Parathyroid adenoma (tissue), 2 donors: ENCODE data around the gene CXCR6.

Experiments
- H2AFZ ChIP-seq: fragments of 300-600 bp; sonication (generic); one replicate; pipeline ENCODE4 v1.7.0; 2017; ENCODE audit warnings: antibody characterized with exemption, mild to moderate bottlenecking
- H3K27ac ChIP-seq: fragments of 300-600 bp; sonication (generic); one replicate; pipeline ENCODE4 v1.7.0; 2017
- H3K27me3 ChIP-seq: fragments of 300-600 bp; sonication (generic); one replicate; pipeline ENCODE4 v1.7.0; 2017; ENCODE audit warnings: low read length; ENCODE audit not compliant: control insufficient read depth, insufficient read depth
- H3K36me3 ChIP-seq: fragments of 300-600 bp; sonication (generic); one replicate; pipeline ENCODE4 v1.7.0; 2017; ENCODE audit warnings: low read length; ENCODE audit not compliant: control insufficient read depth, insufficient read depth
- H3K4me1 ChIP-seq: fragments of 300-600 bp; sonication (generic); one replicate; pipeline ENCODE4 v1.7.0; 2017; ENCODE audit warnings: control low read depth
- H3K4me2 ChIP-seq: fragments of 300-600 bp; sonication (generic); one replicate; pipeline ENCODE4 v1.7.0; 2017; ENCODE audit warnings: low read length
- H3K4me3 ChIP-seq: fragments of 300-600 bp; sonication (generic); one replicate; pipeline ENCODE4 v1.7.0; 2017; ENCODE audit warnings: low read depth, low read length
- H3K79me2 ChIP-seq: fragments of 300-600 bp; sonication (generic); one replicate; pipeline ENCODE4 v1.7.0; 2017; ENCODE audit warnings: control low read depth
- H3K9ac ChIP-seq: fragments of 300-600 bp; sonication (generic); one replicate; pipeline ENCODE4 v1.7.0; 2017; ENCODE audit warnings: mild to moderate bottlenecking
- H3K9me3 ChIP-seq: fragments of 300-600 bp; sonication (generic); one replicate; pipeline ENCODE4 v1.7.0; 2017; ENCODE audit warnings: low read length; ENCODE audit not compliant: control insufficient read depth
- CTCF ChIP-seq: fragments of 300-600 bp; sonication (generic); IDR thresholded peaks from one replicate; pipeline ENCODE4 v1.7.0; 2017; ENCODE audit warnings: antibody characterized with exemption, mild to moderate bottlenecking
- donor health status: primary hyperparathyroidism.

Gene CXCR6

DNA sequence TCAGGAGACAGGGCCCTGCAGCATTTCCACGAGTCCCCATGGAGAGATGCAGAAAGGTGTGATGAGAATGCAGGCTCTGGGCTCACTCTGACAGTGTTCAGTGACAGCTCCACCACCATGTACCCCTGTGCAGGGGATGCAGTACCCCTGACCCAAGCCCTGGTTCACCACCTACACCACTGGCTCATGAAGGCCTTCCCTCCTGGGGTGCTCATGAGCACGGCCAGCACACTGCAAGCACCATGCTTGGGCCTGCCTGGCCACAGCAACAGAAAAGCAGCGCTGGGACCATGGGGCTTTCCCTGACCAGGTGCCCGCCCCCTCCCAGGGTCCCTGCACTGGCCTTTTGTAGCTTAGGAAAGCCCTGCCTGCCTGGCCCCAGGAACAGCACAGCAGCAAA, 6.2 kb downstream of the CXCR6 start:
- Histone ChIP-seq H3K9ac (no peak overlapping the region), H3K27ac (no peak overlapping the region), H3K36me3 (no peaks in the 10 kb centered on the region), H3K4me2 (no peak overlapping the region), H3K4me1 (no peaks in the 10 kb centered on the region), H3K9me3 (no peaks in the 10 kb centered on the region), H2AFZ (no peak overlapping the region), H3K27me3 (no peaks in the 10 kb centered on the region), H3K79me2 (no peaks in the 10 kb centered on the region), H3K4me3 (no peak overlapping the region)
- no peak for TF ChIP-seq CTCF

GRCh38 chr3:45950131-45950530, 6.9 kb downstream of the CXCR6 start:
- no peak overlapping the region for H3K4me2 ChIP-seq
- H3K27ac ChIP-seq = no peak overlapping the region
- no peaks in the 10 kb centered on the region for H3K9me3 ChIP-seq
- H3K4me1 ChIP-seq = no peaks in the 10 kb centered on the region
- H3K27me3 ChIP-seq = no peaks in the 10 kb centered on the region
- no peaks in the 10 kb centered on the region for H3K36me3 ChIP-seq
- no peak overlapping the region for H3K9ac ChIP-seq
- TF ChIP-seq CTCF = no peak
- H2AFZ ChIP-seq = no peak overlapping the region
- H3K79me2 ChIP-seq = no peaks in the 10 kb centered on the region
- H3K4me3 ChIP-seq = no peak overlapping the region

DNA sequence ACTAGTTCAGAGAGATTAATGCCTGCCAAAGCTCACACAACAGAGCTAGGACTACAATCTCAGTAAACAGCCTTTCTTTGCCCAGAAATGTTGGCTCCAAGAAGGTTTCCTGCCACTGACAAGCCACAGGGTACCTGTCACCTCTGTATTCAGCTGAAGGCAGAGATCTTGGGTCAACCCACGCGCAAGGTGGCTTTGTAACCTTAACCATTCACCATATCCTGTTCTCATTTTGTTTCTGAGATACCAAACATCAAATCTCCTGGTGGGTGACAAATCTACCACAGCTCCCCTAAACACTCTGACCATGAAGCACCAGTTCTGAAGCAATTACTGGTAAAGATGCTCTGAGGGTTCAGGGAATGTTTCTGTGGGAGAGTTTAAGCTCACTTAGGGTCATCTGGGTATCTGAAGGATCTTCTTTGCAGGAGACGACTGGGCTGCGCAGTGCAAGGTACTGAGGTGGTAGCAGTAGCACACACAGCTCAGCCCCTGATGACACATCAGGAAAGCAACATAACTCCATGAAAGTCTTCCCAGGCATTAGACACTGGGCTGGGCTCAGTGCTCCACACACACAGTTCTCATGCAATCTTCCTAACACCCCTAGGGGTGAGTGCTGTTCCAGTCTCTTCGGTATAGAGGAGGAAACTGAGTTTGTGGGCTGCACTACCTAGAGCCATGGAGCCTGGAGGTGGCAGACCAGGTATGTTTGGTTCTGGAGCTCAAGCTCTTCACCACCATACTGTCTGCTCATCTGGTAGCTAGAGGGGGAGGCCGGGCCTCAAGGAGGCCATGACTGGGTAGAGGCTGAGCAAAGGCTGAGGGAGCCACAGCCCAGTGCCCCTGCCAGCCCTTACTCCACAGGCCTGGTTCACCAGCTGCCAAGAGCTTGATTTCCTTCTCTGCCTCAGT, 7.7 kb downstream of the CXCR6 start:
- no peaks in the 10 kb centered on the region for H3K36me3 ChIP-seq
- H3K4me1 ChIP-seq = no peaks in the 10 kb centered on the region
- no peak overlapping the region for H3K4me2 ChIP-seq
- no peak for TF ChIP-seq CTCF
- no peak overlapping the region for H2AFZ ChIP-seq
- no peak overlapping the region for H3K27ac ChIP-seq
- no peaks in the 10 kb centered on the region for H3K79me2 ChIP-seq
- no peak overlapping the region for H3K4me3 ChIP-seq
- no peaks in the 10 kb centered on the region for H3K27me3 ChIP-seq
- H3K9me3 ChIP-seq = no peaks in the 10 kb centered on the region
- H3K9ac ChIP-seq = no peak overlapping the region

DNA sequence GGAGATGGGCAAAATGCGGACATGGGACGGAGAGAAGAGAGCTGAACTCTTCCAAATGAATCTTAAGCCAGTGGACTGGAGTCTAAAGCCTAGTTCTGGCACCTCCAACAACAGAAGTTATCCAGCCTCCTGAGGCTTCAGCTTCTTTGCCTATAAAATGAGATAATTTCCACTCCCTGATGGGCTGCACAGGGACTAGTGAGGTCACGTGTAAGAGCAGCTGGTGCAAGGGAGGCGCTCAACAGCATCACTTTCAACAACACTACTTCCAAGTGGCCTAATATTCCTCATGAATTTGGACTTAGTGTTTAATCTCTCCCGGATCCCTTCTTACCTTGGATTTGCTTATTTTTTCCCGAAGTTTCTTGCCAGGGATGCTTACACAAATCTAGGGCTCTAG, 8.7 kb downstream of the CXCR6 start:
- Histone ChIP-seq H3K4me3 (no peak overlapping the region), H3K9ac (no peak overlapping the region), H3K79me2 (no peaks in the 10 kb centered on the region), H3K9me3 (no peaks in the 10 kb centered on the region), H3K27ac (no peak overlapping the region), H3K27me3 (no peaks in the 10 kb centered on the region), H3K4me1 (no peaks in the 10 kb centered on the region), H3K36me3 (no peaks in the 10 kb centered on the region), H3K4me2 (no peak overlapping the region), H2AFZ (no peak overlapping the region)
- no peak for TF ChIP-seq CTCF

GRCh38 chr3:45952456-45952855, 9.2 kb downstream of the CXCR6 start:
- TF ChIP-seq CTCF = no peak
- Histone ChIP-seq H3K9ac (no peak overlapping the region), H3K9me3 (no peaks in the 10 kb centered on the region), H3K4me3 (no peak overlapping the region), H3K36me3 (no peaks in the 10 kb centered on the region), H3K4me2 (no peak overlapping the region), H3K27me3 (no peaks in the 10 kb centered on the region), H2AFZ (no peak overlapping the region), H3K4me1 (no peaks in the 10 kb centered on the region), H3K27ac (no peak overlapping the region), H3K79me2 (no peaks in the 10 kb centered on the region)
